ENCODE results near the gene ALS2CL.
"Not testable (repeated sequence)": the region's sequence is repeated elsewhere in the genome, so short reads cannot be mapped to it uniquely, and the experiment has no call there.

Gene ALS2CL, protein sequence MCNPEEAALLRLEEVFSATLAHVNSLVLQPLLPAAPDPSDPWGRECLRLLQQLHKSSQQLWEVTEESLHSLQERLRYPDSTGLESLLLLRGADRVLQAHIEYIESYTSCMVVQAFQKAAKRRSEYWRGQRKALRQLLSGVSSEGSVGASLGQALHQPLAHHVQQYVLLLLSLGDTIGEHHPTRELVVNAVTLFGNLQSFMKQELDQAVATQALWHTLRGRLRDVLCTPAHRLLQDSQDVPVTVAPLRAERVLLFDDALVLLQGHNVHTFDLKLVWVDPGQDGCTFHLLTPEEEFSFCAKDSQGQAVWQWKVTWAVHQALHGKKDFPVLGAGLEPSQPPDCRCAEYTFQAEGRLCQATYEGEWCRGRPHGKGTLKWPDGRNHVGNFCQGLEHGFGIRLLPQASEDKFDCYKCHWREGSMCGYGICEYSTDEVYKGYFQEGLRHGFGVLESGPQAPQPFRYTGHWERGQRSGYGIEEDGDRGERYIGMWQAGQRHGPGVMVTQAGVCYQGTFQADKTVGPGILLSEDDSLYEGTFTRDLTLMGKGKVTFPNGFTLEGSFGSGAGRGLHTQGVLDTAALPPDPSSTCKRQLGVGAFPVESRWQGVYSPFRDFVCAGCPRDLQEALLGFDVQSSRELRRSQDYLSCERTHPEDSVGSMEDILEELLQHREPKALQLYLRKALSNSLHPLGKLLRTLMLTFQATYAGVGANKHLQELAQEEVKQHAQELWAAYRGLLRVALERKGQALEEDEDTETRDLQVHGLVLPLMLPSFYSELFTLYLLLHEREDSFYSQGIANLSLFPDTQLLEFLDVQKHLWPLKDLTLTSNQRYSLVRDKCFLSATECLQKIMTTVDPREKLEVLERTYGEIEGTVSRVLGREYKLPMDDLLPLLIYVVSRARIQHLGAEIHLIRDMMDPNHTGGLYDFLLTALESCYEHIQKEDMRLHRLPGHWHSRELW

DNA sequence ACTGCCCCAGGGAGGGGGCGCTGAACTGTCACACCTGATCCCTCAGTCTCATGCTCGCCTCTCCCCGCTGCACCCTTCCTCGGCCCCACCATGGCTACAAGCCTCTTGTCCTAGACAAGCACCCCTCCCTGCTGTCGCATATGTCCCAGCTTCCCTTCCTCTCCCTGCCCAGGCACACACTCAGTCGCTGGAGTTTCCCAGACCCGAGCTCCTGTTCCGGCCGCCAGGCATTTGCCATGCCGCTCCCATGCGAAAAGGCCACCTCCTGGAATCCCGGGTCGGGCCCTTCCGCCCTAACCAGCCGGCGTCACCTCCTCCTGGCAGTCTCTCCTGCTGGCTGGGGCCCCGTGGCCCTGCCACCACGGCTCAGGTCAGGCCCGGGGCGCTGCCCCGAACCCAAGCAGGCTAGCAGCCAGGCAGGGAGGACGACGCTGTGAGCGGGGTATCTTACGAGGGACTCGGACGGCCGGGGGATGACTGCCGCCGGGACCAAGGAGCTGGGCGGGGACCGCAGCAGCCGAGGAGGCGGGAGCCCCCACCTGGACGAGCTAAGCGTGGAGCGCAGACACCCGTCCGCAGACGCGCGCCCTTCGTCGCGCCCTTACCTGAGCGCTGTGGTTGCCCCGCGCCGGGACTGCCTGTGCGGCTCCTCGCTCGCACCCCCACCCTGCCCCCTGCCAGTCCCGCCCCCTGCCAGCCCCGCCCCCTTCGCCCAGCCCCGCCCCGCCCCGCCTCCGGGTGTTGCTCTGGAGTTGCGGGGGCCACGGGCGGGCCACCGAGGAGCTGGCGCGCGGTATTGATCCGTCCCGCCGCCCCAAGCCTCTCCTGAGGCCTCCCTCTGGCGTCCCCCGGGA is at the start of gene ALS2CL:
Gene ALS2CL, minus strand, starts transcription at position 642 of the 854 bp plus-strand sequence. CDS start 4,239 bp downstream, outside the sequence.
- Histone ChIP-seq H3K4me3 (ENCODE audit: low read depth, low read length) (peak within 1 kb of the TSS; percentile 82), H3K9ac (ENCODE audit: low read length) (peak within 1 kb of the TSS; percentile 45), H3K27me3 (ENCODE audit: control insufficient read depth, insufficient read depth, low read length) (peaks cover 20% of the 10 kb centered on the region), H3K9me3 (ENCODE audit: control insufficient read depth, insufficient read depth, low read depth, low read length) (no peaks in the 10 kb centered on the region), H3K36me3 (ENCODE audit: control insufficient read depth, insufficient read depth, low read length) (no peaks in the 10 kb centered on the region), H3K4me1 (ENCODE audit: control insufficient read depth, insufficient read depth, low read length) (peaks cover 31% of the 10 kb centered on the region), H3K27ac (ENCODE audit: low read depth, low read length) (no peak within 1 kb of the TSS)

DNA sequence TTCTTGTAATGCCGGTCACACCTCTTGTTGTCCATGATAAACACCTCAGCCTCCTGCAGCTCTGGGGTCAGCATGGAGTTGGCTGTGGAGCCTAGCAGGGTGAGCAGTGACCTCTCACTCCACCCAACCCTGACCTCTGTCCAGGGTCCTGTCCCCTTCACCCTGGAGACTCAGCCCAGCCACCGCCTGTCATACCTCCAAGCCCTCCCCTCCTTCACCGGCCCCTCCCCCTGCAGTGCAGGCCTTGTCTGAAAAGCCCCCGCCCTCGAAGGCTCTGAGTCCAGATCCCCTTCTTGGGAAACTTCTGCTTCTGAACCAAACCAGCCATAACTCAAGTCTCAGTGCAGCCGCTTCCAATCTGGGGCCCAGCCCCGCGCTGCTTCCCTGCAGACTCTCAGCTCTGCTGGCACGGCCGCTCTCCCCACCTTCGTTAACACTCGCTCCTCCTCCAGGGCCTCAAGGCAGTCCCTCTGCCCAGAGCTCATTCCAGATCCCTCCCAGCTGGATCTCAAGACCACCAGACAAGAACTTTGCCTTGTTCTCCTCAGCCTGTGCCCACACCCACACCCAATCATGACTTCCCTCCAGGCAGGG is 49.6 kb upstream of the ALS2CL start:
- Histone ChIP-seq H3K9ac (ENCODE audit: low read length) (no peak overlapping the region), H3K4me1 (ENCODE audit: control insufficient read depth, insufficient read depth, low read length) (peaks cover 9% of the 10 kb centered on the region; the same call in 1 of the 2 replicates), H3K27ac (ENCODE audit: low read depth, low read length) (no peak overlapping the region), H3K27me3 (ENCODE audit: control insufficient read depth, insufficient read depth, low read length) (no peaks in the 10 kb centered on the region), H3K36me3 (ENCODE audit: control insufficient read depth, insufficient read depth, low read length) (no peaks in the 10 kb centered on the region), H3K9me3 (ENCODE audit: control insufficient read depth, insufficient read depth, low read depth, low read length) (no peaks in the 10 kb centered on the region), H3K4me3 (ENCODE audit: low read depth, low read length) (no peak overlapping the region)

DNA sequence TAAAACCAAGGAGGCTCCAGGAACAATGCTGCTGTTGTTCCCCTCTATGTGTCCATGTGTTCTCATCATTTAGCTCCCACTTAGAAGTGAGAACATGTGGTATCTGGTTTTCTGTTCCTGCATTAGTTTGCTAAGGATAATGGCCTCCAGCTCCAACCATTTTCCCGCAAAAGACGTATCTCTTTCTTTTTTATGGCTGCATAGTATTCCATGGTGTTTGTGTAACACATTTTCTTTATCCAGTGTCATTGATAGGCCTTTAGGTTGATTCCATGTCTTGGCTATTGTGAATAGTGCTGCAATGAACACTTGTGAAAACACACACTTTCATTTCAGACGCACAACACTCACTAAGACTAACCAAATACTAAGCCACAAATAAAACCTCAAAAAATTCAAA is 46.1 kb upstream of the ALS2CL start:
- not testable (repeated sequence) for H3K27me3 ChIP-seq (ENCODE audit: control insufficient read depth, insufficient read depth, low read length); H3K4me1 ChIP-seq (ENCODE audit: control insufficient read depth, insufficient read depth, low read length); H3K9me3 ChIP-seq (ENCODE audit: control insufficient read depth, insufficient read depth, low read depth, low read length); H3K27ac ChIP-seq (ENCODE audit: low read depth, low read length); H3K9ac ChIP-seq (ENCODE audit: low read length); H3K36me3 ChIP-seq (ENCODE audit: control insufficient read depth, insufficient read depth, low read length); H3K4me3 ChIP-seq (ENCODE audit: low read depth, low read length)

DNA sequence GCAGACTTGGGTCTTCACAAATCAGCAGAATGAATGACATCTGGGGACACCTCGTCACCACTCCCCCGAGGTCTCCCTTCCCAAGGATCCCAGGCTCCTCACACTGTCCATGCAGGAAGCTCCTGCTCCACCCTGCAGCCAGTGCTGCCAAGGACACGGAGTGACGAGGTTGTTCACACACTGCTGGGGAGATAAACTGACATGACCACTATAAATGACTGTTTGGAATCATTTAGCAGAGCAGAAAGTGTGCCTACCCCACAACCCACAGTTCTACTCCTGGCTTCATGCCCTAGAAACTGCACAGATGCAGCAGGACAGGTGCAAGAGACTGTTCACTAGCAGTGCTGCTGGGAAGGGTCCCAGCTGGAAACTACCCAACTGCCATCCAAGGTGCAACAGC is 43.9 kb upstream of the ALS2CL start:
- Histone ChIP-seq H3K4me3 (ENCODE audit: low read depth, low read length) (no peak overlapping the region), H3K27me3 (ENCODE audit: control insufficient read depth, insufficient read depth, low read length) (no peaks in the 10 kb centered on the region), H3K4me1 (ENCODE audit: control insufficient read depth, insufficient read depth, low read length) (no peaks in the 10 kb centered on the region), H3K9me3 (ENCODE audit: control insufficient read depth, insufficient read depth, low read depth, low read length) (no peaks in the 10 kb centered on the region), H3K9ac (ENCODE audit: low read length) (no peak overlapping the region), H3K36me3 (ENCODE audit: control insufficient read depth, insufficient read depth, low read length) (no peaks in the 10 kb centered on the region), H3K27ac (ENCODE audit: low read depth, low read length) (no peak overlapping the region)

DNA sequence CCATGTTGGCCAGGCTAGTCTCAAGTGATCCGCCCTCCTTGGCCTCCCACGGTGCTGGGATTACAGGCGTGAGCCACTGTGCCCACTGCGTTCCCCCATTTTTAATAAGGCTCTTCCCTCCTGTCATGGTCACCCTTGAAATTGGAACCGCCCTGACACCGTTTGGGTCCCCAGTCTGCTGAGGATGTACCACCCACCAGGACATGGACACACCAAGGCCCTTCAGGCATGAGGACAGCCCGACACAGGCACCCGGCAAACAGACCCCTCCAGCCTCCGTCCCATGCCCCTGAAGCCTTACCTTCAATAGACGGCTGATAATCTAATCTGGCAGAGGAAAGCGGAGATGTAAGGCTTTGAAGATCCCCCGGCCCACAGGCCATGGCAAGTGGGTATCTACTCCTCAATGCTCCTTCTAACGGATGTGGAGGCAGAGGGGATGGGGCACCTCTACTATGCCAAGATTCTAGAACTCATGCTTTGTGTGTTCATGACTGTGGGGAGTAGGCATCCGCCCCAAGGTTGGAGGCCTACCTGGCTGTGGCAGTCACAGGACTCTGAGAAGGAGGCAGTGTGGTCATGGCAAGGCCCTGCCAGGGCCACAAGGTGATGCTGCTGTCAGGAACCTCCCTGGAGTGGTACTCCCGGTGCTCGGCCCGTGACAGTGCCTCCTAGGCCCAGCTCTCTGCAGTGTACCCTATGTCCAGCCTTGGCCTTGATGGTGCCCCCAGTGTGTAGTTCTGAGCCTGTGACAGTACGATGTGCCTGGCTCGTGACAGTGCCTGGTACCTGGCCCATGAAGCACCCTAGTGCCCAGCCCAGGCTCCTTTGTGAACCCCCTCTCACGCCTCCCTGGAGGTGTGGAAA is 42.8 kb upstream of the ALS2CL start:
- no peak overlapping the region for H3K4me3 ChIP-seq (ENCODE audit: low read depth, low read length)
- H3K4me1 ChIP-seq (ENCODE audit: control insufficient read depth, insufficient read depth, low read length), result no peaks in the 10 kb centered on the region
- H3K9me3 ChIP-seq (ENCODE audit: control insufficient read depth, insufficient read depth, low read depth, low read length), result no peaks in the 10 kb centered on the region
- no peak overlapping the region for H3K27ac ChIP-seq (ENCODE audit: low read depth, low read length)
- no peaks in the 10 kb centered on the region for H3K27me3 ChIP-seq (ENCODE audit: control insufficient read depth, insufficient read depth, low read length)
- H3K36me3 ChIP-seq (ENCODE audit: control insufficient read depth, insufficient read depth, low read length), result no peaks in the 10 kb centered on the region
- no peak overlapping the region for H3K9ac ChIP-seq (ENCODE audit: low read length)

DNA sequence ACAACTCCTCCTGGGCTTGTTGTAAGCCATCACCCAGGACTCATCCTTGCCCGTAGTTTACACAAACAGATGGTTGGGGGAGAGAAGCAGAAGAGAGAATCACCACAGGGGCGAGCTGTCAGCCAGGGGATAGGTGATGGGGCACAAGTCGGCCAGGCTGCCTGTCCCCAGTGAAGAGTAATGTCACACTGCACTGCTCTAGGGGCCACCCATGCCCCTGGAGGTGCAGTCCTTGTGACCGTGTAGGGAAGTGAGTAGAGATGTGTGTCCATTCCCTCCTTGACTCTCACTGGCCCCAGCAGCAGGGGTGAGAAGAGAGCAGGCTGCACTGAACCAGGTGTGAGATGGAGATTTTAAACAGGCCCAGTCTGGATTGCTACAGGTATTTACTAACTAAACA is 41.3 kb upstream of the ALS2CL start:
- no peak overlapping the region for H3K27ac ChIP-seq (ENCODE audit: low read depth, low read length)
- no peak overlapping the region for H3K9ac ChIP-seq (ENCODE audit: low read length)
- no peaks in the 10 kb centered on the region for H3K4me1 ChIP-seq (ENCODE audit: control insufficient read depth, insufficient read depth, low read length)
- no peaks in the 10 kb centered on the region for H3K27me3 ChIP-seq (ENCODE audit: control insufficient read depth, insufficient read depth, low read length)
- H3K4me3 ChIP-seq (ENCODE audit: low read depth, low read length), result no peak overlapping the region
- H3K9me3 ChIP-seq (ENCODE audit: control insufficient read depth, insufficient read depth, low read depth, low read length), result no peaks in the 10 kb centered on the region
- H3K36me3 ChIP-seq (ENCODE audit: control insufficient read depth, insufficient read depth, low read length), result no peaks in the 10 kb centered on the region

DNA sequence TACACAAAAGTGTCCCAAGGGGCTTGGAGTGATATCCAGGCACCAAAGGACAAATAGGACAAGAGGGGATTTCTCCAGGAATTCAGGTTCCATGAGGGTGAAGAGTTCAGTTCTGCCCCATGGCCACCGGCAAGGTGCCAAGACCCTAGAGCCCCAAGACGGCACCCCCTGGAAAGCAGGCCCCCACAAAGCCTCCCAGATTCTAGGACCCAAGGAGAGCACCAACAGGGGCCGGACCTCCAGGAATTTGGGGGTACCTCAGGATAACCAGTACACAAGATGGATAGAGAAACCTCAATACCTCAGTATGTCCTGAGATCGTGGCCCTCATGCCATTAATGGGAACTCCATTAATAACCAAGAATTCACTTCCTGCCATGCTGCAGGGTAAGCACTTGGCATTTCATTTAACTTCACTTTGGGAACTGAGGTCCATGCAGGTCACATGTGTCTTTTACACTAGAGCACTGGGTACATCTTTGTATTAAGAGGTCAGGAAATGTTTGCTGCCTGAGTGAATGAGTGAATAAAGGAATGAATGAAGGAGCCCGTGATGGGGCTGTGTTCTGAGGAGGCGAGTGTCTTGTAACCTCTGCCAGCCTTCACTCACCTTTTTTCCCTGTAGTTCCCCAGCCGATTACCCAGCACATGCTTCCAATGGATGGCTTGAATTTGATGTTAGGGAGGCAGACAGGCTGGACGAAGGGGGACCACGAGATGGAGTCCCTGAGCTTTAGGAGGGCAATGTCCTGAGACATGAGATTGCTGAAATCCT is 39.7 kb upstream of the ALS2CL start:
- Histone ChIP-seq H3K27me3 (ENCODE audit: control insufficient read depth, insufficient read depth, low read length) (no peaks in the 10 kb centered on the region), H3K9ac (ENCODE audit: low read length) (no peak overlapping the region), H3K36me3 (ENCODE audit: control insufficient read depth, insufficient read depth, low read length) (no peaks in the 10 kb centered on the region), H3K27ac (ENCODE audit: low read depth, low read length) (no peak overlapping the region), H3K4me1 (ENCODE audit: control insufficient read depth, insufficient read depth, low read length) (0 out of 2 replicates have a peak, but pooled peaks cover 4% of the 10 kb centered on the region), H3K4me3 (ENCODE audit: low read depth, low read length) (no peak overlapping the region), H3K9me3 (ENCODE audit: control insufficient read depth, insufficient read depth, low read depth, low read length) (no peaks in the 10 kb centered on the region)

DNA sequence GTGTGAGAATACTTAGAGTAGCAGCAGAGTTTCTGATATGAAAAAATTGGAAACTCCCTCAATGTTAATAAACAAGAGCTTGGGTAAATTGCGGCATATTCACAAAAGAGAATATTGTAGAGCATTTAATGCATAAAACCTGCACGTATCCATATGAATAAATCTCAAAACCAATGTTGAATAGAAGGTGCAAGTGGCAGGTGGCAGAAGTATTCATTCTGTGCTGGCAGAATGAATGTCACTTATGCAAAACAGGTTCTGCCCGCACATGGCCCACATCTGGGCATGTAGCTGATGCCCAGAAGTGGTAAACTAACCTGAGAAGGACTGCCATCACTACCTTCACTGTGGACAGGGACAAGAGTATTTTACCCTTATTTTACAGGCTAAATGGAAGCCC is 38.3 kb upstream of the ALS2CL start:
- H3K9me3 ChIP-seq (ENCODE audit: control insufficient read depth, insufficient read depth, low read depth, low read length), result no peaks in the 10 kb centered on the region
- H3K9ac ChIP-seq (ENCODE audit: low read length), result no peak overlapping the region
- no peak overlapping the region for H3K4me3 ChIP-seq (ENCODE audit: low read depth, low read length)
- H3K4me1 ChIP-seq (ENCODE audit: control insufficient read depth, insufficient read depth, low read length), result 0 out of 2 replicates have a peak, but pooled peaks cover 7% of the 10 kb centered on the region
- no peaks in the 10 kb centered on the region for H3K27me3 ChIP-seq (ENCODE audit: control insufficient read depth, insufficient read depth, low read length)
- no peak overlapping the region for H3K27ac ChIP-seq (ENCODE audit: low read depth, low read length)
- H3K36me3 ChIP-seq (ENCODE audit: control insufficient read depth, insufficient read depth, low read length), result no peaks in the 10 kb centered on the region

DNA sequence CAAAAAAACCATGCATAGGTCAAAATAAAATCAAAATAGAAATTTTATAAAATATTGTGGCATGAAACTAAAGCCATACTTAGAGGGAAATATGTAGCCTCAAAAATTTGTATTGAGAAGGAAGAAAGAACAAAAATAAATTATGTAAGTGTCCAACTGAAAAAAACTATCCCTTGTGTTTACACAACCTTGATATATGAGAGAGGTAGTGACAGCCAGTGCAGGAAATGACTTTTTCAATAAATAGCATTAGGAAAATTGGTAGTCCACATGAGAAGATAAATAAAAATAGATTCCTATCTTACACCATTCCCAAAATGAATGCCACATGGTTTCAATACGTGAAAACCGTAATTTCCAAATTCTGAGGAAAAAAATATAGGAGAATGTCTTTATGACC is 37.3 kb upstream of the ALS2CL start:
- H3K27ac ChIP-seq (ENCODE audit: low read depth, low read length), result no peak overlapping the region
- H3K27me3 ChIP-seq (ENCODE audit: control insufficient read depth, insufficient read depth, low read length), result no peaks in the 10 kb centered on the region
- no peaks in the 10 kb centered on the region for H3K36me3 ChIP-seq (ENCODE audit: control insufficient read depth, insufficient read depth, low read length)

More for the DNA sequence above, 37.3 kb upstream of the ALS2CL start:
- H3K4me1 ChIP-seq (ENCODE audit: control insufficient read depth, insufficient read depth, low read length), result 0 out of 2 replicates have a peak, but pooled peaks cover 7% of the 10 kb centered on the region
- no peaks in the 10 kb centered on the region for H3K9me3 ChIP-seq (ENCODE audit: control insufficient read depth, insufficient read depth, low read depth, low read length)
- H3K4me3 ChIP-seq (ENCODE audit: low read depth, low read length), result no peak overlapping the region
- H3K9ac ChIP-seq (ENCODE audit: low read length), result no peak overlapping the region
